Hepatocyte (in vitro differentiated cells): ENCODE data around the gene ERC2.

Source experiments
- CTCF ChIP-seq: fragments of 200-600 bp; sonication (generic); IDR thresholded peaks from 2 replicates; pipeline ENCODE4 v1.5.1; 2016; ENCODE audit warnings: antibody characterized with exemption, mild to moderate bottlenecking; ENCODE audit not compliant: poor library complexity
- EZH2 ChIP-seq: fragments of 200-600 bp; sonication (generic); IDR thresholded peaks from 2 replicates; pipeline ENCODE4 v1.6.1; 2016; ENCODE audit warnings: antibody characterized with exemption, mild to moderate bottlenecking, borderline replicate concordance

- TF ChIP-seq CTCF (no peak), EZH2 (no peak)
Measured at GRCh38 chr3:56123487-56123886, 344.8 kb downstream of the ERC2 start.
